GM18951 (cell line): ENCODE measurements around the gene FAM171A1.

Source experiments
- POLR2A ChIP-seq: IDR thresholded peaks from 4 replicates; pipeline ENCODE4 v1.6.1; 2011; ENCODE audit warnings: mild to moderate bottlenecking; ENCODE audit not compliant: insufficient read length, insufficient read depth; ENCODE audit errors: extremely low read depth
- in situ Hi-C: fragments of 300-500 bp; cut with MboI; formaldehyde crosslinking; loops from one replicate; pipeline ENCODE4 v1.12.0; 2022; ENCODE audit warnings: low sequenced_read_pairs, mixed read lengths, inconsistent platforms; ENCODE audit not compliant: unreplicated experiment

FAM171A1 gene

DNA sequence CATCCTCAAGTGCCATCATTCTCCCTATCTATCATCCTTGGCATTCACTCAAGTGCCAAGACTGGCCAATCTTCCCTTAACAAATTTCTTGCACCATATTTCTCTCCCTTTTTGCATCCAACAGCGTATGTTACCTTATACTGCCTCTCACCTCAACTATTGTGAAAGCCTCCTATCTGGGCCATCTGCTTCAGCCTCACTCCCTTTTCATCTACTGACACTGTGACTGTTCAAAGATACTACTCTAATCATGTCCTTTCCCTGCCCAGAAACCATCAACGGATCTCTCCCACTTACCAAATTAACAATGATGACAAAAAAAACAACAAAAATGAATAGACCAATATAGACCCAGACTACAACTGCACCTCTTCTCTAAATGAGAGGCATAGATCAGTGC is 112.0 kb downstream of the FAM171A1 start:
- in situ Hi-C loops = no loop called here
- no peak for TF ChIP-seq POLR2A

DNA sequence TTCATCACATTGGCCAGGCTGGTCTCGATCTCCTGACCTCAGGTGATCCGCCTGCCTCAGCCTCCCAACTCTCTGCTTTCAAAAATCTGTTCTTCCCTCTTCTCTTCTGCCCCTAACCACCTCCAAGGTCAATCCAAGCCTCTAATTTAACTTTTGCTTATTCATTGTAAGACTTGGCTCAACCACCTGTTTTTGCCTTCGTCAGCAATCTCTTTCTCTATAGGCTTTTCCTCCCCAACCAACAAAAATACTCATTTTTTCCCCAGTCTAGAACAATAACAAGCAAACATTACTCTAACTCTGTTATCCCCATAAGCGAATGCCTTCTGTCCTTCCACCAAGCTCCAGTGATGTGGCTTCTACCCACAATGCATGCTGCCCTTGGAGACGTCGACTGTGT is 112.8 kb downstream of the FAM171A1 start:
- TF ChIP-seq POLR2A = no peak
- in situ Hi-C loops = no loop called here

DNA sequence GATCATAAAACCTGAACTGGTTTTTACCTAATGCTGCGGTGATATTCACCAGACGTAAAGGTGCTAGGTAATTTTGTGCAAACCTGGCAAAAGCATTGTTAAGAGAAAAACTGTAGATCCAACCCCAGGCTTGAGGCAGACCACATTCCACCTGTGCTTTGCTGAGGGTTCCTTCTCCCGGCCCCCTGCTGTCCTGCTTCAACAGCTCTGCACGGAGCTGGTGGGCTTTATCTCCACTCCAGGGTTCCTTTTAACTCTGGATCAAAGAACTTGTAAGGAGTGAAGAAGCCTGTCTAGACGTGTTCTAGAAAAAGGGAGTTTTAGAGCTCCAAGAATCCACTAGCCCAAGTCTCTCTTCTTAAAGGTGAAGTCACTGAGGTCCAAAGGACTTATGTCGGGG is 115.1 kb downstream of the FAM171A1 start:
- in situ Hi-C loops = no loop called here
- no peak for TF ChIP-seq POLR2A

DNA sequence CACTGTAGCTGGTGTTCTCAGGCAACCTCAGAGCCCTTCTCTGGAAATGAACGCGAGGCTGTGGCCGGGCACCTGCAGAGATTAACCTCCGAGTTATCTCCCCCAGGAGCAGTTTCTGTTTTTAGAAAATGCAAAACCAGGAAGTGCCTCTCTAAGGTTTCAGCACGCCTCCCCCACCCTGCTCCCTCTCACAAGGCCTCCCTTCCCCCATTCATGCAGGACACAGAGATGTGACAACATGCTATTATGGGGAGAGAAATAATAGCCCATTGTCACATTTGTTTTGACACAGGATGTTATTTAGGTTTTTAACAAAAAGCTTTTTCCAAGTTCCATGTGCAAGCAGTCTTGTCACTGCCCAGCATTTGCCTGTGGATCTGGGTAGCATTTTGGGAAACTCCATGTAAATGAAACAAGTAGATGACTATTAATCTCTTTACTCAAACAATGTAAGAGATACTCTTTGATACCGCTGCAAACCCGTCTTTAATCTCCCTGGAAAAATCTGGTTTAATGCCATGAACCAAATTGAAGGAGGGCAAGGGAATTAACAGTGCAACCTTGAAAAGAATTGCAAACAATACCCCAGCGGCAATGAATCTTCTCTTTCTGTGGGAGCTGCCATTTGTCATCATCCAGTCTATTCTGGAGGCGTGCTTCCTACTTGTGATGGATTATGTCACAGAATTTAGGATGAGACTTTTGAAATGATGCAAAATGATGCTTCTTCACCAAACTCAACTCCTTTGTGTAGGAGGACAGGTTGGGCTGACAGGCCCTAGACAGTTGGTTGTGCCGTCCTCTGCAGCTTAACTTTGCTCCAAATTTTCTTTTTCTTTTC is 116.1 kb downstream of the FAM171A1 start:
- in situ Hi-C loops = no loop called here
- TF ChIP-seq POLR2A = no peak

DNA sequence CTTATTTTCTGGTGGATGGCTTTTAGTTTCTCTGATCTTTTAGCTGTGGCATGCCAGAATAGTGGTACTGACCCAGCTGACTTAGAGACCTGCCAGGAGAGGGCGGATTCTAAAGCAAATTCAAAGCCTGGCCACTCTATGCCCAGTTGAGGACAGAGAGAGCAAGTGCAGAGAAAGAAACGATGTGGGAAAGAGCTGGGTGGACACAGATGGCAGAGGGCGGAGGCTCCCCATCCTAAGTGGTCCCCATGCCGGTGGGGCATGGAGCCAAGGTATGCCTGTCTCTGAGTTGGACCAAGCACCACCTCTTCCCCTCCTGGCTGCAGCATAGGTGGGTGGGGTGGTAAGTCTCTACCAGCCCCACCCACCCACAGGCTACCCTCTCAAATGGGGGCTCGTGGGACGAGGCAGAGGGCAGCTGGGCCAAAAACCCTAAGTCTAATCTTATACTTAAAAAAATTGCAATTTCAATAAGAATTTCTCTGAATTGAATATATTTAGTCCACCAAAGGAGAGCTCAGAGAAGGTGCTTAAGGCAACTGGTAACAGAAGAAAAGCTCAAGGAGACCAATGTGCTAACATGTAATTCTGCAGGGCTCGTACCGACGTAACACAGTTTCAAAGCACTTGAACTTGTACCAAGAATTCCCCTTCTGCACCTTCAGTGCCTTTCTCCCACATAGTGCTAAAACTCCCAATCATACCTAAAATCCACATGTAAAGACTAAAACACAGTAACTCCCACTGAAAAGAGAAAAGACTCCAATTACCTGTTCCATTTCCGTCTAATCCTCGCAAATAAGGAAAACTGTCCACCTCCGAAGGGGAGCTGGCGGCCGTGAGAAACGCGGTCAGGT is 116.9 kb downstream of the FAM171A1 start:
- in situ Hi-C loops = no loop called here
- no peak for TF ChIP-seq POLR2A

DNA sequence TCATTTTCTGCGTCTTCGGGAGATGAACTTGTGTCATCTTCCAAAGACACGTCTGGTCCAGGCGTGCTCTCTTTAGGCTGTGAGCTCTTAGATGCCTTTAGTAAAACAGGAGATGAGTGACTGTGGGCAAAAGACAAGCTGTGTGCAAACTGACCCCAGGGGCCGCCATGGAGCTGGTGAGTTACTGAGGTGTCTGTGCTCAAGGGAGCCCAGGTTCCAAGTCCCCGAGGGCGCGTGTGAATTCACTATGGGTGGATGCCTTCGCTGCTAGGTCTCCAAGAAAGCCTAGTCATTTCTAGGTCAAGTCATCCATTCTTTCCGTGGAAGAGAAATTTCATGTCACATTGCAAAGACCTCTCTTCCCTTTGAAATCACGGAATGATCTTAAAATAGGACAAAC is 118.7 kb downstream of the FAM171A1 start:
- in situ Hi-C loops = no loop called here
- no peak for TF ChIP-seq POLR2A

DNA sequence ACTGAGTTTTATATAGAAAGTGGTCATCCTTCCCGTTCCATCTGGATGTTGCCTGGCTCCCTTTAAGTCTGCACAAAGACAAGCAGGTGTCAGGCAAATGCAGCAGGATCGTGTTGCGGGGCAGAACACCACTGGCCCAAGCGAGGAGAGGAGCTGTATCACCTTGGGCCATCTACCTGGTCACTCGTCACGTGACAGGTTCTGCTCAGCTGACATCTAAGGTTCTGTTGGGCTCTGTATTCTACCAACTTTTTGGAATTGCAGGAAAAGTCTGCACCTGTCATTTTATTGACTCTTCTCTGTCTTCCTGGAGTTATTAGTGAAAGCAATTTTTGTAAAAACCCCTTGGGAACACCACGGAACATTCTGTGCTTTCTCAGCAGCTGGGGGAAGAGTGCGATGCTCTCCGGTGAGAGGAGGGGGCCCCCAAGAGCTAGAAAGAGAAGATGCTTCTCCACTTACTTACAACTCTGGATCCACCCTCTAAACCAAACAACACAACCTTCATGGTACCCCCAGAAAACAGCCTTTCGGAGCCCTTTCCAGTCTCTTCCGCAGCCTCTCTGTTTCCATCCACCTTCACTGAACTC is 119.2 kb downstream of the FAM171A1 start:
- in situ Hi-C loops = no loop called here
- TF ChIP-seq POLR2A = no peak

DNA sequence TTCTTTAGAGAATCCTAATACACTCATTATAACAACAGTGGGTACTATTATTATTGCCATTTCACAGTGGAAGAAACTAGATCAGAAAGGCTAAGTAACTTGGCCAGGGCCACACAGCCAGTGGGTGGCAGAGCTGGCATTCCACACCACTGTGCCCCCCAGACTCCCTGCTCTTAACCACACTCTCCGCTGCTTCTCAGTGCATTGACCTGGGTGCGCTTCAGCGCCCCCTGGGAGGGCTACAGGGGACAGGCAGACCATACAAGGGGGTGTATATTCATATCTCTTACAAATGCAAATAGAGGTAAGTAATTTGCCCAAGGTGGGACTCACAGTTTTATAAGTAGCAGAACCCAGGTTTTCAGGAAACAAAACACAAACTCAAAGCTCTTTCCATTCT is 125.6 kb downstream of the FAM171A1 start:
- in situ Hi-C loops = no loop called here
- TF ChIP-seq POLR2A = no peak

DNA sequence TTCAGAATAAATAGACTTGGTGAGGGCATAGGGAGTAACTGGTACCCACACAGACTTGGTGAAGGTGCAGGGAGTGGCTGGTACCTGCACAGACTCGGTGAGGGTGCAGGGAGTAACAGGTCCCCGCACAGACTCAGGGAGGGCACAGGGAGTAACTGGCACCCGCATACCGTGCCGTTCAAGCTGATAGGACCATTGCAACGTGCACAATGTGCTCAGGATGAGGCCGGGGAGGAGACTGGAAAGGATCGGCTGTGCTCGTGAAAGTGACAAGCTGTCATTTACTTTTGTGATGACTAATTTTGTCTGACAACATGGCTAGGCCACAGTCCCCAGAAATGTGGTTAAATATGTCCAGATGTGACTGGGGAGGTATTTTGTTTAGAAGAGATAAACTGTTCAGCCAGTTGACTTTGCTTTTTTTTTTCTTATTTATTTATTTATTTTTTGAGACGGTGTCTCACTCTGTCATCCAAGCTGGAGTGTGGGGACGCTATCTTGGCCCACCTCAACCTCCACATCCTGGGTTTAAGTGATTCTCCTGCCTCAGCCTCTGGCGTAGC is 126.4 kb downstream of the FAM171A1 start:
- TF ChIP-seq POLR2A = no peak
- in situ Hi-C loops = no loop called here

DNA sequence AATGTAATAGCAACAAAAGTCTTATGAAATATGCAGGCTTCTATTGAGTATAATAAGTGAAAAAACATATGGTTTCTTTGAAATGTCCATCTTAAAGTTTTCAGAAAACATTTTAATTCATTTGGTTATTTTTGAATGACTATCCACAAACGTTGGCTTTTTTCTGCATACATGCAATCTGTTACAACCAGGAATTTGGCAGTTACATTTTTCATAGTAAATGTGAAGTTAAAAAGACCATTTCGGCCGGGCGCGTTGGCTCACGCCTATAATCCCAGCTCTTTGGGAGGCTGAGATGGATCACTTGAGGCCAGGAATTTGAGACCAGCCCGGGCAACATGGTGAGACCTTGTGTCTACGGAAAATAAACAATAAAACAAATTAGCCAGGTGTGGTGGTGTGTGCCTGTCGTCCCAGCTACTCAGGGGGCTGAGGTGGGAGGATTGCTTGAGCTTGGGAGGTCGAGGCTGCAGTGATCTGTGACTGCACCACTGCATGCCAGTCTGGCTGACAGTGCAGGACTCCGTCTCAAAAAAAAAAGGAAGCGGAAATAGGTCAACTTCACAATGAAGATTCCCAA is 128.7 kb downstream of the FAM171A1 start:
- in situ Hi-C loops = no loop called here
- no peak for TF ChIP-seq POLR2A

DNA sequence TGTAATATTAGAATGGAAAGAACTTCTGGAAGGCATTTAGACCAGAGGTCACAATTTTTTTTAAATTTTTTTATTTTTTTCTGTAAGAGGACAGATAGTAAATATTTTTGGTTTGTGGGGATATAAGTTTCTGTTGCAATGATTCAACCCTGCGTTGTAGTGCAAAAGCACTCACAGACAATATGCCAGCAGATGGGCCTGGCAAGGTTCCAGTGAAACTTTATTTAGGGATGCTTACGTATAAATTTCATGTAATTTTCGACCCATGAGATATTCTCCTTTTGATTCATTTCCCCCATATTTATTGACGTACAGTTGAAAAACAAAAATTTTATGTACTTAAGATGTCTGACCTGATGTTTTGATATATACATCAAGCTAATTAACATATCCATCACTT is 129.8 kb downstream of the FAM171A1 start:
- in situ Hi-C loops = no loop called here
- no peak for TF ChIP-seq POLR2A

DNA sequence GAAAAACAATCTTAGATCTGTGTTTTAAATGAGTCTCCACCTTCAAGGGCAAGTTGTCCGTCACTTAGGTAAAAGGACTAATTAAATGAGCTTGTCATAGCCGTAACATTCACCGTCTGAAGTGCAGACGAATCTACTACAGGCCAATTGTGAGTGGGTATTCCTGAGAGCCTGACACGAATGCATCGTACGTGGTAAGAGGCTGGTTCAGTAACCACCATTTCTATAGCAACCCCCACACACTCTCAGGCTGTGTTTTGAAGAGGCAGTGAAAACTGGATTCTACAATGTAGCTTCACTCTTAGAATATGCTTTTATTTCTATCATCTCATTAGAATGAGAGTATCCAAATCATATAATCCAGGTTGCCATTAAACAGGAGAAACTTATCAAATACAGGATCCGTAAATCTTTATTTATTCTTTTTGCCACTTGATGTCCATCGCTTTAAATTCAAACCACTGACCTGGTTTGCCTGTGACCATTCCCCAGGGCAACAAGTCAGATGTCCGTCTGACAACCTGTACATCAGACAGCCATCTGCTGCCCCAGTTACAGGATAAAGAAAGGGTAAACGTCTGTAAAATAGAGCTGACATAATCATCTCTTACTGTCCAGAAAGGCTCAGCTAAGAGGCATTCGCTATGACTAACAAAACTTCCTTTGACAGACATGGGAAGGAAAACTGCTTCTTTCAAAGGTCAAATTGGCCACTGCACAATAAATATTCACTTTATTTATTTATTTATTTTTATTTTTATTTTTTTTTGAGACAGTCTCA is 132.3 kb downstream of the FAM171A1 start:
- TF ChIP-seq POLR2A = no peak
- in situ Hi-C loops = no loop called here
